OCI-LY7 (cell line): ENCODE data around the gene GIPR. TPM values are rescaled to one million over a fixed set of nuclear protein-coding genes. Genes with fewer than 3 reads are reported as not detected.

Experiments
- BruUV-seq: library from RNA; stranded (reverse); fragments of 400-500 nt; replicated peaks from 2 replicates; lab custom pipeline; 2021; lab: Mats Ljungman, UMichigan
- CTCF ChIA-PET: fragments of 300-600 bp; sonication (Branson Sonifier 250); formaldehyde crosslinking; loops from one replicate; lab custom pipeline; 2022; ENCODE audit warnings: antibody characterized with exemption; ENCODE audit not compliant: unreplicated experiment; lab: Charles Lee
- POLR2A ChIA-PET: fragments of 300-600 bp; sonication (Branson Sonifier 250); formaldehyde crosslinking; loops from one replicate; lab custom pipeline; 2022; ENCODE audit warnings: antibody characterized with exemption; lab: Charles Lee
- DNase-seq: peaks from one replicate; pipeline ENCODE4 v3.0.0-alpha.2; 2015; ENCODE audit warnings: low spot score
- H2AFZ ChIP-seq: fragments of 200-600 bp; sonication (generic), shearing (Covaris generic); 2 replicates; pipeline ENCODE4 v1.6.1; 2014; ENCODE audit warnings: mild to moderate bottlenecking, antibody characterized with exemption, low read length, moderate library complexity
- H3K27ac ChIP-seq: fragments of 200-600 bp; sonication (generic); 2 replicates; pipeline ENCODE4 v1.5.1; 2014; ENCODE audit warnings: mixed run types, low read depth, mild to moderate bottlenecking, moderate library complexity, low read length, inconsistent platforms; ENCODE audit not compliant: poor library complexity, severe bottlenecking
- H3K36me3 ChIP-seq: fragments of 200-600 bp; sonication (generic); 2 replicates; pipeline ENCODE4 v1.6.1; 2014; ENCODE audit warnings: mild to moderate bottlenecking, antibody characterized with exemption, low read length, moderate library complexity, mixed read lengths; ENCODE audit not compliant: insufficient read depth
- H3K4me1 ChIP-seq: fragments of 200-600 bp; sonication (generic); 2 replicates; pipeline ENCODE4 v1.5.1; 2014; ENCODE audit warnings: mild to moderate bottlenecking, low read length; ENCODE audit not compliant: insufficient read depth, poor library complexity, severe bottlenecking
- H3K4me2 ChIP-seq: fragments of 200-600 bp; sonication (generic); 2 replicates; pipeline ENCODE4 v1.6.1; 2014; ENCODE audit warnings: mild to moderate bottlenecking, low read length
- H3K4me3 ChIP-seq: fragments of 200-600 bp; sonication (generic); 2 replicates; pipeline ENCODE4 v1.5.1; 2014; ENCODE audit warnings: mild to moderate bottlenecking, low read depth, low read length; ENCODE audit not compliant: poor library complexity, severe bottlenecking
- H3K79me2 ChIP-seq: fragments of 200-600 bp; sonication (generic); 2 replicates; pipeline ENCODE4 v1.6.1; 2016; ENCODE audit warnings: low read depth, mild to moderate bottlenecking, low read length, moderate library complexity, mixed read lengths; ENCODE audit not compliant: insufficient read depth
- H3K9me2 ChIP-seq: fragments of 200-600 bp; sonication (generic); 2 replicates; pipeline ENCODE4 v1.6.1; 2016; ENCODE audit warnings: mild to moderate bottlenecking, low read length, mixed read lengths; ENCODE audit not compliant: insufficient read depth
- H3K9me3 ChIP-seq: fragments of 200-600 bp; sonication (generic); 2 replicates; pipeline ENCODE4 v1.6.1; 2014; ENCODE audit warnings: mild to moderate bottlenecking, mixed run types, low read length, mixed read lengths
- H4K20me1 ChIP-seq: fragments of 200-600 bp; sonication (generic); 2 replicates; pipeline ENCODE4 v1.6.1; 2014; ENCODE audit warnings: mild to moderate bottlenecking, antibody characterized with exemption, low read length, moderate library complexity, mixed read lengths; ENCODE audit not compliant: insufficient read depth
- CTCF ChIP-seq: fragments of 200-600 bp; sonication (generic); conservative IDR thresholded peaks from 2 replicates; pipeline ENCODE4 v1.5.1; 2014; ENCODE audit warnings: mild to moderate bottlenecking, antibody characterized with exemption, low read length, moderate library complexity, mixed read lengths
- EZH2phosphoT487 ChIP-seq: fragments of 200-600 bp; sonication (generic); IDR thresholded peaks from 2 replicates; pipeline ENCODE4 v1.6.1; 2018; ENCODE audit warnings: low read depth, borderline replicate concordance, mild to moderate bottlenecking, mixed run types, antibody characterized with exemption, low read length, moderate library complexity, mixed read lengths
- intact Hi-C: fragments of 100-400 bp; cut with micrococcal nuclease; formaldehyde crosslinking; loops from one replicate; pipeline ENCODE4 v1.10.0; 2022; ENCODE audit not compliant: unreplicated experiment
- total RNA-seq, 2 experiments: library from RNA; depleted of rRNA in 1 of 2; stranded (reverse); fragments of >200 nt in 1 of 2; shearing (Covaris generic) in 1 of 2; gene quantifications; 2 replicates each; pipeline ENCODE4 v1.2.3, GENCODE V29; 2014 to 2022

The GIPR gene
- total RNA-seq, 2 experiments from 2014 or later: 7.9 to 23.3 TPM

GRCh38 chr19:45701676-45702075 lies 33.7 kb downstream of the GIPR start:
- POLR2A ChIA-PET: no interaction called here
- BruUV-seq: no TSS peak
- DNase-seq: no peak
- peaks cover 71% of the 10 kb centered on the region for H3K36me3 ChIP-seq
- no peaks in the 10 kb centered on the region for H4K20me1 ChIP-seq
- no peak overlapping the region for H2AFZ ChIP-seq
- H3K9me2 ChIP-seq: no peaks in the 10 kb centered on the region
- no peak overlapping the region for H3K27ac ChIP-seq
- peaks cover 29% of the 10 kb centered on the region for H3K4me1 ChIP-seq
- intact Hi-C loops: loop anchor here (10.0 kb wide), 1 partner anchor 183 kb away; the partner anchor contains the start of gene IRF2BP1
- TF ChIP-seq EZH2phosphoT487 (no peak), CTCF (no peak)
- CTCF ChIA-PET: no interaction called here
- H3K4me2 ChIP-seq: no peak overlapping the region
- H3K9me3 ChIP-seq: peaks cover 15% of the 10 kb centered on the region
- no peak overlapping the region for H3K4me3 ChIP-seq
- H3K79me2 ChIP-seq: no peaks in the 10 kb centered on the region

- Histone ChIP-seq H3K9me3 (peaks cover 15% of the 10 kb centered on the region), H4K20me1 (no peaks in the 10 kb centered on the region), H3K4me1 (peaks cover 48% of the 10 kb centered on the region), H3K4me3 (no peak overlapping the region), H3K4me2 (no peak overlapping the region), H3K27ac (peak overlapping the region; percentile 43), H3K79me2 (peaks cover 11% of the 10 kb centered on the region; the same call in 1 of the 2 replicates), H2AFZ (no peak overlapping the region), H3K36me3 (peaks cover 68% of the 10 kb centered on the region), H3K9me2 (no peaks in the 10 kb centered on the region)
- ChIA-PET CTCF (no interaction called here), POLR2A (no interaction called here)
- intact Hi-C loops: loop anchor here (10.0 kb wide), 1 partner anchor 180 kb away; the partner anchor contains the start of gene IRF2BP1
- BruUV-seq: no TSS peak
- TF ChIP-seq CTCF: no peak
- no peak for TF ChIP-seq EZH2phosphoT487
- DNase-seq: no peak
Observed at GRCh38 chr19:45705115-45705514, 37.1 kb downstream of the GIPR start.

- H3K4me2 ChIP-seq: peak overlapping the region; percentile 80
- H3K27ac ChIP-seq: peak overlapping the region; percentile 98
- H3K4me1 ChIP-seq: peaks cover 55% of the 10 kb centered on the region
- no TSS peak for BruUV-seq
- peaks cover 64% of the 10 kb centered on the region for H3K36me3 ChIP-seq
- no peak for DNase-seq
- POLR2A ChIA-PET: interaction anchor here (2.2 kb wide), 1 partner anchor 14 kb away, joined by 16 read pairs; the partner anchor contains the start of genes QPCTL and SNRPD2
- H4K20me1 ChIP-seq: no peaks in the 10 kb centered on the region
- peaks cover 15% of the 10 kb centered on the region for H3K9me3 ChIP-seq
- intact Hi-C loops: loop anchor here (1.0 to 10.0 kb wide), 3 partner anchors 35 to 179 kb away; partner anchors contain the start of genes IRF2BP1 and SIX5
- no peak overlapping the region for H2AFZ ChIP-seq
- no peaks in the 10 kb centered on the region for H3K9me2 ChIP-seq
- TF ChIP-seq CTCF (no peak), EZH2phosphoT487 (no peak)
- CTCF ChIA-PET: no interaction called here
- peak overlapping the region; percentile 56 for H3K4me3 ChIP-seq
- peaks cover 17% of the 10 kb centered on the region; the same call in 1 of the 2 replicates for H3K79me2 ChIP-seq
Observed at GRCh38 chr19:45705710-45706415, 37.8 kb downstream of the GIPR start.
